Heart left ventricle (tissue), 16 donors: ENCODE results near the gene NELL1. TPM values are rescaled to one million over a fixed set of nuclear protein-coding genes. Genes with fewer than 3 reads are reported as not detected.

Experiments
- ATAC-seq, 4 donors: fragments of 200-7000 bp; cut with Tn5 transposase; one replicate each; pipeline ENCODE4 v1.9.1; 2020 to 2022; ENCODE audit warnings: moderate library complexity in 4 of 4, mild to moderate bottlenecking in 3 of 4, moderate number of reproducible peaks in 1 of 4
- DNase-seq, 5 donors: peaks; one replicate each; pipeline ENCODE4 v3.0.0-alpha.2; 2020
- H3K27ac ChIP-seq, 12 donors: fragments of 200-600 bp; sonication (generic) in 4 of 12; one replicate each; pipeline versions ENCODE4 v1.5.0 to v1.8.0; 2016 to 2022; ENCODE audit warnings: mild to moderate bottlenecking in 2 of 12
- H3K27me3 ChIP-seq, 9 donors: fragments of 200-600 bp; sonication (generic) in 2 of 9; one replicate each; pipeline versions ENCODE4 v1.5.1 to v1.8.0; 2016 to 2022; ENCODE audit warnings: mild to moderate bottlenecking in 3 of 9
- H3K36me3 ChIP-seq, 9 donors: fragments of 200-600 bp; sonication (generic) in 2 of 9; one replicate each; pipeline versions ENCODE4 v1.5.0 to v1.8.0; 2018 to 2022; ENCODE audit warnings: mild to moderate bottlenecking in 2 of 9
- H3K4me1 ChIP-seq, 12 donors: fragments of 200-600 bp; sonication (generic) in 4 of 12; one replicate each; pipeline versions ENCODE4 v1.5.0 to v1.8.0; 2016 to 2022; ENCODE audit warnings: mild to moderate bottlenecking in 3 of 12
- H3K4me3 ChIP-seq, 12 donors: fragments of 200-600 bp; sonication (generic) in 4 of 12; one replicate each; pipeline versions ENCODE4 v1.5.0 to v1.8.0; 2017 to 2022; ENCODE audit warnings: mild to moderate bottlenecking in 9 of 12, moderate library complexity in 4 of 12
- H3K9me3 ChIP-seq, 12 donors: fragments of 200-600 bp; sonication (generic) in 4 of 12; one replicate each; pipeline versions ENCODE4 v1.5.0 to v1.8.0; 2016 to 2022; ENCODE audit warnings: mild to moderate bottlenecking in 1 of 12
- CTCF ChIP-seq, 12 donors: fragments of 200-600 bp; sonication (generic) in 4 of 12; IDR thresholded peaks; one replicate each; pipeline versions ENCODE4 v1.5.0 to v1.8.0; 2018 to 2022; ENCODE audit warnings: antibody characterized with exemption in 12 of 12, mild to moderate bottlenecking in 5 of 12
- POLR2A ChIP-seq, 2 donors: fragments of 450-650 bp; IDR thresholded peaks; one replicate each; pipeline ENCODE4 v1.6.1; 2017; ENCODE audit warnings: antibody characterized with exemption in 2 of 2, mild to moderate bottlenecking in 2 of 2, moderate library complexity in 2 of 2
- WGBS, 4 donors: extraction: QIAGEN DNeasy Blood & Tissue Kit in 2 of 4; methylation state at CpG; one replicate each; pipeline versions ENCODE4 v1.1.5 to v1.1.7; 2013 to 2018; 5-methylcytosine and 5-hydroxymethylcytosine counted together
- intact Hi-C, 10 donors: fragments of 100-400 bp; cut with DNase I; formaldehyde crosslinking; loops; one replicate each; pipeline versions ENCODE4 v1.11.1 to v1.14.2; 2022
- polyA plus RNA-seq, 2 donors: library from polyadenylated mRNA; stranded (reverse); fragments of 200-250 nt; gene quantifications; one replicate each; pipeline ENCODE4 v1.2.3, GENCODE V29; 2013
- total RNA-seq, 9 donors: library from RNA; depleted of rRNA in 2 of 9; stranded (reverse); fragments of >200 nt in 2 of 9; fragmentation: NEBNext Ultra II Directional in 3 of 9; extraction: Animal tissue kit (Norgen Biotek cat#: 25700) in 3 of 9; gene quantifications; one replicate each; pipeline versions ENCODE4 v1.1.0 to v1.2.4, GENCODE V29; 2016 to 2023
- donor health status: ischemic (EF 13 %, LVEDD 7.1; RV severe dilation, severe dysfunction).
- donor health status: healthy with polysubstance abuse.
- donor health status: DM: no; HTN: yes; CAD: no.
- donor health status: DM: no; HTN: no; CAD: no.
- donor health status: ischemic (EF 25% LVEDD 6.9; RV normal size, moderate dysfunction).
- donor health status: ischemic (EF 25% LVEDD 5.7; RV mildly dilated, moderate dysfunction).
- donor health status: healthy.
- donor health status: DM: yes; HTN: yes; CAD: no.
- donor health status: ischemic (EF 35%, LVEDD 5.7; RV mildly dilated, moderate dysfunction).
- donor health status: nonischemic (EF 11% LVEDD 7.7; RV severe dilation, severe dysfunction).
- donor health status: DM: yes; HTN: yes; CAD: no.
- donor health status: PGD.
- donor health status: ischemic (EF 29% LVEDD 5.4; RV normal size, mild dysfunction).
- donor health status: nonischemic (EF 23%, LVEDD 6.1; RV moderate dilation, normal function).

The NELL1 gene
- total and polyA plus RNA-seq, 11 donors, result 1.6 TPM; not detected in 10

DNA sequence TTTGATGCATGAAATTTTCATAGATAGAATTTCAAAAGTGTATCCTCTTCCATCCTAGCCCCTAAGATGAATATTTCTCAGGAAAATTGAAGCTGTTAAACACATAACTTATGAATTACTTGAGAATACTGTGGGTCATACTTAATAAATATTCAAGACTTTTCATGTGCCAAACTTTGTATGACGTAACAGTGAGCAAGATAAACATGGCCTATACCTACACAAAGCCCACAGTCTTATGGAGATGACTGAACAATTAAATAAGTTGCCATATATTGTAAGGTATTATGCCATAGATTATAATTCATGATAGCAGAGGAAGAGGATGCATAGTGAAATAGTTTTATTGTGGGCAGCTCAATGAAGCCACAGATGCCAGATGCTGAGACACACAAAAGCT is 902.8 kb downstream of the NELL1 start:
- 63 to 77% (median 71%) methylated on average over 1 of the region's 1 CpG for WGBS, 4 donors
- H3K9me3 ChIP-seq, result no peaks in the 10 kb centered on the region
- no peaks in the 10 kb centered on the region for H3K4me1 ChIP-seq
- H3K27ac ChIP-seq, result no peak overlapping the region
- TF ChIP-seq POLR2A (IDR thresholded peaks at IDR 0.05) (no peak), CTCF (IDR thresholded peaks at IDR 0.05) (no peak)
- H3K4me3 ChIP-seq, result no peak overlapping the region
- intact Hi-C loops, result no loop called here
- no peak for DNase-seq
- ATAC-seq, result no peak
- H3K36me3 ChIP-seq, result no peaks in the 10 kb centered on the region
- H3K27me3 ChIP-seq, result no peaks in the 10 kb centered on the region

- ATAC-seq (no peak), DNase-seq (no peak)
- Histone ChIP-seq H3K36me3 (no peaks in the 10 kb centered on the region), H3K27me3 (no peaks in the 10 kb centered on the region), H3K9me3 (no peaks in the 10 kb centered on the region), H3K27ac (no peak overlapping the region), H3K4me1 (no peaks in the 10 kb centered on the region), H3K4me3 (no peak overlapping the region)
- WGBS, 4 donors, result 68 to 77% (median 73%) methylated on average over 1 of the region's 1 CpG
- intact Hi-C loops, result no loop called here
- no peak for TF ChIP-seq CTCF (IDR thresholded peaks at IDR 0.05)
- TF ChIP-seq POLR2A (IDR thresholded peaks at IDR 0.05), result no peak
Observed at GRCh38 chr11:21582791-21583190, 913.4 kb downstream of the NELL1 start.

DNA sequence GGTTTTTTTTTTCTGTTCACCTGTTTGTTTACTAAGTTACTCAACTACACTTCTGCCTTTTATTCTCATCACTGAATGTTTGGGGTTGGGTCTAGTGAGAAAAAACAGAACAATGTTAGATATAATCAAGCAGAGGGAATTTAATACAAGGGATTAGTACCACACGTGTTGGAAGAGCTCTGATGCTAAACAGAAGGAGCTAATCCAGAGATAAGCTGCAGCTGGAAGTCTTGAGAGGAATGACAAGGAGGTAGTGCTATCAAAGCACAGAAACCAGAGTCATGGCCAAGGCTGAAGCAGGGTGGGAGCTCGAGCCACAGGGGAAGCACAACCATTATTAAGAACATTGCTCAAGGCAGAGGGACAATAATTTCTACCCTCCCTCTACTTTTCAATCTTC is 919.4 kb downstream of the NELL1 start:
- intact Hi-C loops, result no loop called here
- no peak for ATAC-seq
- Histone ChIP-seq H3K27ac (no peak overlapping the region), H3K4me3 (no peak overlapping the region), H3K4me1 (no peaks in the 10 kb centered on the region), H3K27me3 (no peaks in the 10 kb centered on the region), H3K36me3 (no peaks in the 10 kb centered on the region), H3K9me3 (no peaks in the 10 kb centered on the region)
- WGBS, 4 donors, result 10 to 26% (median 20%) methylated on average over 2 of the region's 2 CpGs
- TF ChIP-seq POLR2A (IDR thresholded peaks at IDR 0.05) (no peak), CTCF (IDR thresholded peaks at IDR 0.05) (no peak)
- DNase-seq, result no peak

DNA sequence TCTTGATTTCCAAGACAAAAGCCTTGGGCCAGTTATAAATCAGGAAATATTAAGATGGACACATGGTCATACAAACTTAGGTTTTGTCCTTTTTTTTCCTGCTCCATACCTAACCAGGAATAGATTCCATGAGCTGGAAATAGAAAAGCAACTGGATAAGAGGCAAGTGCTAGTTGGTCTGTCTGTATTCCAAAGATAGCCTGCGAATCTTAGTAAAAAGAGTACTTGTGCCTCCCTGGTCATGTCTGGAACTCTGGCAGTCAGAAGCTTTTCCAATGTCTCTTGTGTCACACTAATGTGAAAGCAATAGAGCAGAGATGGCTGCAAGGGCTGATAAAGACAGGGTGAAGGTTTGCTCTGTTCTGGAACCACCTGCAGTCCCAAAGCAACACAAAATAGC is 933.3 kb downstream of the NELL1 start:
- peak; percentile 55 to 90 (median 70) for ATAC-seq

More for the DNA sequence above, 933.3 kb downstream of the NELL1 start:
- TF ChIP-seq CTCF (IDR thresholded peaks at IDR 0.05) (no peak), POLR2A (IDR thresholded peaks at IDR 0.05) (no peak)
- Histone ChIP-seq H3K27me3 (no peaks in the 10 kb centered on the region), H3K4me3 (no peak overlapping the region), H3K9me3 (peaks cover 0 to 4% (median 0%) of the 10 kb centered on the region in 12 donors), H3K4me1 (peaks cover 0 to 4% (median 0%) of the 10 kb centered on the region in 12 donors), H3K36me3 (no peaks in the 10 kb centered on the region), H3K27ac (peak overlapping the region in 1 of 12 donors; percentile 26)
- intact Hi-C loops, result no loop called here
- DNase-seq, result no peak
- 38 to 60% (median 50%) methylated on average over 1 of the region's 1 CpG for whole genome bisulfite sequencing, 4 donors
